Activated naive CD8-positive, alpha-beta T cell treated with anti-CD3 and anti-CD28 coated beads, Interleukin-2, amount 50 U/mL, for 16 hours (primary cell): ENCODE measurements around the gene PRLR.
"Not testable (repeated sequence)": the region's sequence is repeated elsewhere in the genome, so short reads cannot be mapped to it uniquely, and the experiment has no call there.

Experiments used
- DNase-seq: peaks from one replicate; pipeline ENCODE4 v3.0.0-alpha.2; 2020; ENCODE audit warnings: low read depth, low spot score

The PRLR gene

GRCh38 chr5:35035929-35036328, 194.4 kb downstream of the PRLR start:
- DNase-seq, result not testable (repeated sequence)

- DNase-seq, result no peak
These were observed 195.0 kb downstream of the PRLR start for GRCh38 chr5:35035271-35035670.

GRCh38 chr5:35032356-35032755, 197.9 kb downstream of the PRLR start:
- DNase-seq, result no peak

- no peak for DNase-seq
These were observed 199.0 kb downstream of the PRLR start for GRCh38 chr5:35031276-35031675.

- no peak for DNase-seq
These were observed 199.7 kb downstream of the PRLR start for GRCh38 chr5:35030426-35031100.

GRCh38 chr5:35029333-35029732, 201.0 kb downstream of the PRLR start:
- DNase-seq, result no peak

GRCh38 chr5:35026941-35027340, 203.3 kb downstream of the PRLR start:
- no peak for DNase-seq

- DNase-seq, result no peak
These were observed 203.9 kb downstream of the PRLR start for GRCh38 chr5:35026280-35026840.

- DNase-seq, result no peak
These were observed 205.3 kb downstream of the PRLR start for GRCh38 chr5:35024911-35025510.

GRCh38 chr5:35023391-35024178, 206.7 kb downstream of the PRLR start:
- DNase-seq, result no peak

GRCh38 chr5:35016174-35017051, 213.9 kb downstream of the PRLR start:
- DNase-seq, result no peak

GRCh38 chr5:35015063-35015462, 215.2 kb downstream of the PRLR start:
- DNase-seq, result no peak

- no peak for DNase-seq
These were observed 217.5 kb downstream of the PRLR start for GRCh38 chr5:35012796-35013195.

- no peak for DNase-seq
These were observed 217.9 kb downstream of the PRLR start for GRCh38 chr5:35012365-35012764.

GRCh38 chr5:35010676-35011075, 219.6 kb downstream of the PRLR start:
- DNase-seq, result no peak

- no peak for DNase-seq
These were observed 220.6 kb downstream of the PRLR start for GRCh38 chr5:35009657-35010056.

GRCh38 chr5:35009019-35009418, 221.3 kb downstream of the PRLR start:
- DNase-seq, result no peak

GRCh38 chr5:35004771-35005170, 225.5 kb downstream of the PRLR start:
- no peak for DNase-seq

- DNase-seq, result no peak
These were observed 226.1 kb downstream of the PRLR start for GRCh38 chr5:35004200-35004599.

GRCh38 chr5:35003018-35003957, 227.0 kb downstream of the PRLR start:
- peak; percentile 35 for DNase-seq
